ENCODE measurements around the gene DLG5.

DNA sequence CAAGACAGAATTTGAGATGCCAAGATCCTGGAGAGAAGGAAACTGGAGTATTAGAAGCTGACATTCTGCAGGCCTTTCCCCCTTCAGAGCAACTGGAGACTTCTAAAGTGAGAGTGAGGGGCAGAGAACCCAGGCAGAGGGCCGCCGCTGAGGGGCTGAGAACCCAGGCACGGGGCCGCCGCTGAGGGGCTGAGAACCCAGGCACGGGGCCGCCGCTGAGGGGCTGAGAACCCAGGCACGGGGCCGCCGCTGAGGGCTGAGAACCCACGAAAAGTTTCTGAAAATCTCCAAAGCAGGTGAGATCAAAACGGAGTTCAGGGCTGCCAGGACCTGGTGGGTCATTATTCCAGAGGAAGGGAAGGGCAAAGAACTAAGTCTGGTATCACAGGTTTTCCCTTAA lies 126.2 kb downstream of the DLG5 start:
- TF ChIP-seq, protein P1, sequence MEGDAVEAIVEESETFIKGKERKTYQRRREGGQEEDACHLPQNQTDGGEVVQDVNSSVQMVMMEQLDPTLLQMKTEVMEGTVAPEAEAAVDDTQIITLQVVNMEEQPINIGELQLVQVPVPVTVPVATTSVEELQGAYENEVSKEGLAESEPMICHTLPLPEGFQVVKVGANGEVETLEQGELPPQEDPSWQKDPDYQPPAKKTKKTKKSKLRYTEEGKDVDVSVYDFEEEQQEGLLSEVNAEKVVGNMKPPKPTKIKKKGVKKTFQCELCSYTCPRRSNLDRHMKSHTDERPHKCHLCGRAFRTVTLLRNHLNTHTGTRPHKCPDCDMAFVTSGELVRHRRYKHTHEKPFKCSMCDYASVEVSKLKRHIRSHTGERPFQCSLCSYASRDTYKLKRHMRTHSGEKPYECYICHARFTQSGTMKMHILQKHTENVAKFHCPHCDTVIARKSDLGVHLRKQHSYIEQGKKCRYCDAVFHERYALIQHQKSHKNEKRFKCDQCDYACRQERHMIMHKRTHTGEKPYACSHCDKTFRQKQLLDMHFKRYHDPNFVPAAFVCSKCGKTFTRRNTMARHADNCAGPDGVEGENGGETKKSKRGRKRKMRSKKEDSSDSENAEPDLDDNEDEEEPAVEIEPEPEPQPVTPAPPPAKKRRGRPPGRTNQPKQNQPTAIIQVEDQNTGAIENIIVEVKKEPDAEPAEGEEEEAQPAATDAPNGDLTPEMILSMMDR (tag by site-specific recombination; IDR thresholded peaks at IDR 0.05): no peak
- TF ChIP-seq, protein P2, sequence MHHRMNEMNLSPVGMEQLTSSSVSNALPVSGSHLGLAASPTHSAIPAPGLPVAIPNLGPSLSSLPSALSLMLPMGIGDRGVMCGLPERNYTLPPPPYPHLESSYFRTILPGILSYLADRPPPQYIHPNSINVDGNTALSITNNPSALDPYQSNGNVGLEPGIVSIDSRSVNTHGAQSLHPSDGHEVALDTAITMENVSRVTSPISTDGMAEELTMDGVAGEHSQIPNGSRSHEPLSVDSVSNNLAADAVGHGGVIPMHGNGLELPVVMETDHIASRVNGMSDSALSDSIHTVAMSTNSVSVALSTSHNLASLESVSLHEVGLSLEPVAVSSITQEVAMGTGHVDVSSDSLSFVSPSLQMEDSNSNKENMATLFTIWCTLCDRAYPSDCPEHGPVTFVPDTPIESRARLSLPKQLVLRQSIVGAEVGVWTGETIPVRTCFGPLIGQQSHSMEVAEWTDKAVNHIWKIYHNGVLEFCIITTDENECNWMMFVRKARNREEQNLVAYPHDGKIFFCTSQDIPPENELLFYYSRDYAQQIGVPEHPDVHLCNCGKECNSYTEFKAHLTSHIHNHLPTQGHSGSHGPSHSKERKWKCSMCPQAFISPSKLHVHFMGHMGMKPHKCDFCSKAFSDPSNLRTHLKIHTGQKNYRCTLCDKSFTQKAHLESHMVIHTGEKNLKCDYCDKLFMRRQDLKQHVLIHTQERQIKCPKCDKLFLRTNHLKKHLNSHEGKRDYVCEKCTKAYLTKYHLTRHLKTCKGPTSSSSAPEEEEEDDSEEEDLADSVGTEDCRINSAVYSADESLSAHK (tag by site-specific recombination; IDR thresholded peaks at IDR 0.05): no peak
- TF ChIP-seq ZNF335 (tag by site-specific recombination; conservative IDR thresholded peaks at IDR 0.05) (no peak), ZBTB17 (tag by site-specific recombination; IDR thresholded peaks at IDR 0.05) (no peak), ZNF621 (tag by site-specific recombination; IDR thresholded peaks at IDR 0.05) (no peak), BCL11A (tag by site-specific recombination; IDR thresholded peaks at IDR 0.05; ENCODE audit: low read depth) (no peak), ZNF416 (tag by site-specific recombination; IDR thresholded peaks at IDR 0.05) (no peak), YY1 (tag by site-specific recombination; IDR thresholded peaks at IDR 0.05) (no peak), ZNF629 (tag by site-specific recombination; IDR thresholded peaks at IDR 0.05) (no peak)
- TF ChIP-seq, protein P3, sequence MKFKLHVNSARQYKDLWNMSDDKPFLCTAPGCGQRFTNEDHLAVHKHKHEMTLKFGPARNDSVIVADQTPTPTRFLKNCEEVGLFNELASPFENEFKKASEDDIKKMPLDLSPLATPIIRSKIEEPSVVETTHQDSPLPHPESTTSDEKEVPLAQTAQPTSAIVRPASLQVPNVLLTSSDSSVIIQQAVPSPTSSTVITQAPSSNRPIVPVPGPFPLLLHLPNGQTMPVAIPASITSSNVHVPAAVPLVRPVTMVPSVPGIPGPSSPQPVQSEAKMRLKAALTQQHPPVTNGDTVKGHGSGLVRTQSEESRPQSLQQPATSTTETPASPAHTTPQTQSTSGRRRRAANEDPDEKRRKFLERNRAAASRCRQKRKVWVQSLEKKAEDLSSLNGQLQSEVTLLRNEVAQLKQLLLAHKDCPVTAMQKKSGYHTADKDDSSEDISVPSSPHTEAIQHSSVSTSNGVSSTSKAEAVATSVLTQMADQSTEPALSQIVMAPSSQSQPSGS (tag by site-specific recombination; IDR thresholded peaks at IDR 0.05; ENCODE audit: low read depth): no peak
- TF ChIP-seq, protein P4, sequence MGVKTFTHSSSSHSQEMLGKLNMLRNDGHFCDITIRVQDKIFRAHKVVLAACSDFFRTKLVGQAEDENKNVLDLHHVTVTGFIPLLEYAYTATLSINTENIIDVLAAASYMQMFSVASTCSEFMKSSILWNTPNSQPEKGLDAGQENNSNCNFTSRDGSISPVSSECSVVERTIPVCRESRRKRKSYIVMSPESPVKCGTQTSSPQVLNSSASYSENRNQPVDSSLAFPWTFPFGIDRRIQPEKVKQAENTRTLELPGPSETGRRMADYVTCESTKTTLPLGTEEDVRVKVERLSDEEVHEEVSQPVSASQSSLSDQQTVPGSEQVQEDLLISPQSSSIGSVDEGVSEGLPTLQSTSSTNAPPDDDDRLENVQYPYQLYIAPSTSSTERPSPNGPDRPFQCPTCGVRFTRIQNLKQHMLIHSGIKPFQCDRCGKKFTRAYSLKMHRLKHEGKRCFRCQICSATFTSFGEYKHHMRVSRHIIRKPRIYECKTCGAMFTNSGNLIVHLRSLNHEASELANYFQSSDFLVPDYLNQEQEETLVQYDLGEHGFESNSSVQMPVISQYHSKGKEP (tag by site-specific recombination; IDR thresholded peaks at IDR 0.05): no peak
- TF ChIP-seq, protein P5, sequence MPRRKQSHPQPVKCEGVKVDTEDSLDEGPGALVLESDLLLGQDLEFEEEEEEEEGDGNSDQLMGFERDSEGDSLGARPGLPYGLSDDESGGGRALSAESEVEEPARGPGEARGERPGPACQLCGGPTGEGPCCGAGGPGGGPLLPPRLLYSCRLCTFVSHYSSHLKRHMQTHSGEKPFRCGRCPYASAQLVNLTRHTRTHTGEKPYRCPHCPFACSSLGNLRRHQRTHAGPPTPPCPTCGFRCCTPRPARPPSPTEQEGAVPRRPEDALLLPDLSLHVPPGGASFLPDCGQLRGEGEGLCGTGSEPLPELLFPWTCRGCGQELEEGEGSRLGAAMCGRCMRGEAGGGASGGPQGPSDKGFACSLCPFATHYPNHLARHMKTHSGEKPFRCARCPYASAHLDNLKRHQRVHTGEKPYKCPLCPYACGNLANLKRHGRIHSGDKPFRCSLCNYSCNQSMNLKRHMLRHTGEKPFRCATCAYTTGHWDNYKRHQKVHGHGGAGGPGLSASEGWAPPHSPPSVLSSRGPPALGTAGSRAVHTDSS (tag by site-specific recombination; IDR thresholded peaks at IDR 0.05): no peak

Data from HEK293 (cell line).